ENCODE data around the gene CHKB. TPM values are rescaled to one million over a fixed set of nuclear protein-coding genes. Genes with fewer than 3 reads are reported as not detected.

CHKB gene
- total and polyA plus RNA-seq, 2 of the 4 experiments (the other 2 are of a cell fraction), result 8.1 to 36.9 TPM

- no peak overlapping the region for H3K4me3 ChIP-seq (ENCODE audit: insufficient read depth, low read depth, low read length)
- no peak overlapping the region for H2AK5ac ChIP-seq (ENCODE audit: low read depth, low read length)
- ChIA-PET CTCF (no interaction called here), POLR2A (ENCODE audit: unreplicated experiment) (no interaction called here)
- H4K8ac ChIP-seq (ENCODE audit: low read depth in 2 of 2, low read length in 2 of 2), result no peak overlapping the region
- no peak overlapping the region for H2BK20ac ChIP-seq (ENCODE audit: low read depth, low read length)
- no peaks in the 10 kb centered on the region for H3K79me1 ChIP-seq (ENCODE audit: low read depth in 1 of 2, low read length in 2 of 2)
- WGBS, 2 experiments (ENCODE audit: extremely low coverage in 2 of 2, insufficient read length in 1 of 2), result 37% methylated on average over 45 of the region's 103 CpGs; no CpG with 5 or more reads in 1 of the 2 experiments
- no peak overlapping the region for H4K5ac ChIP-seq (ENCODE audit: low read depth, low read length)
- no peak overlapping the region for H3K18ac ChIP-seq (ENCODE audit: low read depth, low read length)
- H2BK15ac ChIP-seq (ENCODE audit: low read depth, low read length), result no peak overlapping the region
- intact Hi-C loops (cut with micrococcal nuclease), result no loop called here
- H3K23ac ChIP-seq (ENCODE audit: low read depth, low read length), result no peak overlapping the region
- no peak overlapping the region for H2BK5ac ChIP-seq (ENCODE audit: low read depth, low read length, poor library complexity, severe bottlenecking)
- H3K9me3 ChIP-seq (ENCODE audit: control insufficient read depth, insufficient read depth, low read length), result 0 out of 2 replicates have a peak, but pooled peaks cover 2% of the 10 kb centered on the region
- H3K9me1 ChIP-seq (ENCODE audit: insufficient read depth, low read length), result 0 out of 2 replicates have a peak, but pooled peaks cover 6% of the 10 kb centered on the region
- H3K56ac ChIP-seq (ENCODE audit: extremely low read depth, insufficient read depth, low read length), result no peak overlapping the region
- H3K36me3 ChIP-seq (ENCODE audit: control insufficient read depth, insufficient read depth, low read length), result no peaks in the 10 kb centered on the region
- H3K9ac ChIP-seq (ENCODE audit: low read depth, low read length), result no peak overlapping the region
- in situ Hi-C loops (cut with MboI; ENCODE audit: low sequenced_read_pairs), result no loop called here
- no peak for ATAC-seq (ENCODE audit: low read depth)
- peaks cover 73% of the 10 kb centered on the region for H3K27me3 ChIP-seq (ENCODE audit: control insufficient read depth, insufficient read depth, low read length)
- no peak for DNase-seq
- no peak overlapping the region for H2BK120ac ChIP-seq (ENCODE audit: low read depth, low read length)
- H3K4me1 ChIP-seq (ENCODE audit: control insufficient read depth, insufficient read depth, low read length), result no peaks in the 10 kb centered on the region
- H2AFZ ChIP-seq (replicated peaks; ENCODE audit: low read length, poor library complexity), result no peak overlapping the region
- H4K91ac ChIP-seq (ENCODE audit: insufficient read depth, low read depth, low read length), result no peak overlapping the region
- H2AK9ac ChIP-seq (replicated peaks; ENCODE audit: low read depth, low read length, poor library complexity), result no peak overlapping the region
- no peak overlapping the region for H3K27ac ChIP-seq (ENCODE audit: insufficient read depth, low read length)
- H3K4me2 ChIP-seq (ENCODE audit: low read depth, low read length), result no peak overlapping the region
- dilution Hi-C loops (cut with HindIII; ENCODE audit: low sequenced_read_pairs, unreplicated experiment), result no loop called here
- no TSS peak for BruUV-seq (replicated peaks)
- no peak overlapping the region for H3K4ac ChIP-seq (ENCODE audit: low read depth, low read length)
- TF ChIP-seq CHD1 (IDR thresholded peaks at IDR 0.05; ENCODE audit: low read depth, low read length) (no peak), RCOR1 (IDR thresholded peaks at IDR 0.05; ENCODE audit: insufficient replicate concordance, low read length) (no peak), BHLHE40 (IDR thresholded peaks at IDR 0.05; ENCODE audit: low read depth, low read length) (no peak), CTCF (conservative IDR thresholded peaks at IDR 0.05; ENCODE audit: low read depth, low read length) (no peak), USF2 (IDR thresholded peaks at IDR 0.05; ENCODE audit: low read depth, low read length) (no peak)
- peaks cover 10% of the 10 kb centered on the region for H4K20me1 ChIP-seq (ENCODE audit: insufficient read depth, low read length)
- no peak overlapping the region for H3K14ac ChIP-seq (replicated peaks; ENCODE audit: low read depth, low read length)
Measured at GRCh38 chr22:50604256-50605001, 21.8 kb upstream of the CHKB start.
